Epidermal melanocyte (primary cell): ENCODE data around the gene NFIA.
"Not testable (repeated sequence)": the region's sequence is repeated elsewhere in the genome, so short reads cannot be mapped to it uniquely, and the experiment has no call there.

Experiments
- DNase-seq: peaks from one replicate; pipeline ENCODE4 v3.0.0; 2011; ENCODE audit warnings: low spot score; ENCODE audit not compliant: insufficient read length

NFIA gene

DNA sequence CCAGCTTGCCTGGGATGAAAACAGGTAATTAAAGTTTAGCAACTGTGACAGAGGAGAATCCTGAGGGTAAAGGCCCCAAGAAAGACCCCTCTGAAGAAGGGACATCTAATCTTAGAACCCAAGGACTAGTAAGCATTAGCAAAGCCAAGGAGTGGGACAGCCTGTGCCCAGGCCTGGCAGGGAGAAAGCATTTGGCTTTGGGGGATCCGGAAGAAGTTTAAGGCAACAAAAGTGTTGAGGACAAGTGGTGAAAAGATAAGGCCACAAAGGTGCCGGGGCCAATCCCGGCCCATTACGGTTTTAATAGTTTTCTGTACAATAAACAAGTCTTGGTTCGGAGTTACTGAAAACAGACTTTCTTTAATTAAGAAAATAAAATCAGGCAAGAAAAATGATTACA, 367.0 kb downstream of the NFIA start:
- DNase-seq: no peak

DNA sequence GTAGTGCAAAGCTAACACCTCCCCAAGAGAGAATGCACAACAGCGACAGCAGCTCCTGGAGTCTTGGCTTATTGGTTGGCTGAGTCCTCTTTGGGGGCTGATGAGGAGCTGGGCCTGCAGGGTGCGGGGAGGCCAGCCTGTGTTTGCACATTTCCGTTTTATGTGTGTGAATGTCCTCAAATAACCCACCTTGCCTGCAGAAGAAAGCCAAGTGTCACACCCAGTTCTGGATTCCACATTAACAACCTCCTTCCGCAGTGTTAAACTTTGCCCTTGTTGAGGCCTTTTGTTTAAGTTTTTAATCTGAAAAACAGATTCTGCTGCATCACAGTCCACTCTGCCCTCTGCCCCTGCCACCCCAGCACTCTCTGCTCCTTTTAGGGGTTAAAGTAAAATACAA, 368.1 kb downstream of the NFIA start:
- DNase-seq: no peak

DNA sequence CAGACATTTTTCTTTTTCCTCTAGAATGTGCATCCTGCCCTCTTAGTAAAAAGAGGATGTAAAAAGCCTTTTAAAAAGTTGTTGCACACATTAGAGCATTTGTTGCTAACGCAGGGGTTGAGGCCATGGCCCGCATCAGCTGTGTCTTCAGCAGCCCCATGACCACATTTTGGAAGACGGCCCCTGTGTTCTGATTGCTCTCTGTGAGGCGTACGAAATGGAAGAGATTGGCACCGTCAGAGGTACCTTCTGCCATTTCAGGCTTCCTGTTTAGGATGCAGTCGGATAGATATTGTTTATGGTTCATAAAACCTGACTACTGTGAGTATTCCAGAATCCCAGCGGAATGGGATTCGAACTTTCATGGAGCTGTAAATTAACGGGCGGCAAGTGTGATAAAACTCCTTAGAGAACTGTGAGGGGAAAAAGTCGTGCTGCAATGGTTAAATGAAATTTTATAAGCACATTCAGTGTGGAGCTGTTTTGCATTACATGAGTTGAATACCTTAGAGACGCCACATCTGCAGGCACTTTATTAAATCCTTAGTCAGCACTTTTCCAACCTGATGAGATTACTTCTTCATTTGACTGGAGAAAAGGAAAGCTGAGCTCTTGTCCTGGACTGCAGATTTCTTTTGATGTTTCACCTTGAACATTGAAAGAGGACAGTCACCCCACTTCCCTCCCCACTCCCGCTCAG, 368.7 kb downstream of the NFIA start:
- DNase-seq: no peak

DNA sequence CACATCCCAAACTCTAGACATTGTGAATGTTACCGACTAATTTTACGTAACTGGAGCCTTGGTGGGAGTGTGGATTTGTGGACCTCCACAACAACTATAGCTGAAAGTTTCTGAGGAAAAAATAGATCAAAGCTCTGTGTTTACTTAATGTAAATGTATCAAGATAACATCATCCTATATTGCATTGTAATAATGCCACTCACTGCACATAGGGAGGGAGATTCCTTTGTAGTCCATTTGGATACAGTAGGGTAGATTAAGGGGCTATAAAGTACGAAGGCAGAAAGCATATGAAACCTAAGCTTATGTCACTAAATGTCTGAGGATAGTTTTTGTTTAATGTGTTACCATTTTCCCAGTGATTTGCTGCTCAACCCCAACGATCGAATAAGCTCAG, 369.2 kb downstream of the NFIA start:
- DNase-seq: no peak

DNA sequence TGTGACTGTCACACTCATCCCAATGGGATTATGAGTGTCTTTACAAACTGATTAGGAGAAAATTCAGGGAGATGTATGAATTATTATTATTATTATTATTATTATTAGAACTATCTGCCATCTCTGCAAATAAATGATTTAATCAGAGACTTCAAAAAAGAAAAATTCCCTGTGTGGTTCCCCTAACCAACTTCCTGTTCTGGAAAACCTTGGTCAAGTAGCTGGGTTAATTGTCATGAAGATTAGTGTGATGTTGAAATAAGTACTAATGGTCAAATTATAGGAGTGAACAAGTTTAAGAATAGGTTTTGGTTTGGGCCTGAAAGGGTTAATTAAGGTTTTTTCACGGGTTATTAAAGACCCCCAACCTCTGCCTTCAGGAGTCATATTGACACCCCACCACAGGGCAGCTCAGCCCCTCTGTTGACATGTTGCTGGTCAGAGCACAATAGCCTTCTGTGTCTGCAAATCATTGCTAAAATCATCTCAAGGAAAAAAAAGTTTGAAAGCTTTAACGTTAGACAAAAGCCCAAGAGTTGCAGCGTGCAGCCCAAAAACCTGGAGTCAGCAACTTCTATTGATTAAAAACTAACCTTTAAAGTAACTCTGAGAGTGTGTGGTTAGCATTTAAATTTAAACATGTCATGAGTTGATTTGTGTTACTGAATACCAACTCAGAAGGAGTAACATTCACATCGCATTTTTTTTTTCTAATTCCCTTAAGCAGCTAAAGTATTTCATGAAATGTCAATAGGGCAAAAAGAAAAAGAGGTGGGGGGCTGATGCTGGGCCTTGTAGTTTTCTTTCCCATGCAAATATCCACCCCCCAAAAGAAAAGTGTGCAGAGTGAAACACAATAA, 370.0 kb downstream of the NFIA start:
- DNase-seq: peak; percentile 22

DNA sequence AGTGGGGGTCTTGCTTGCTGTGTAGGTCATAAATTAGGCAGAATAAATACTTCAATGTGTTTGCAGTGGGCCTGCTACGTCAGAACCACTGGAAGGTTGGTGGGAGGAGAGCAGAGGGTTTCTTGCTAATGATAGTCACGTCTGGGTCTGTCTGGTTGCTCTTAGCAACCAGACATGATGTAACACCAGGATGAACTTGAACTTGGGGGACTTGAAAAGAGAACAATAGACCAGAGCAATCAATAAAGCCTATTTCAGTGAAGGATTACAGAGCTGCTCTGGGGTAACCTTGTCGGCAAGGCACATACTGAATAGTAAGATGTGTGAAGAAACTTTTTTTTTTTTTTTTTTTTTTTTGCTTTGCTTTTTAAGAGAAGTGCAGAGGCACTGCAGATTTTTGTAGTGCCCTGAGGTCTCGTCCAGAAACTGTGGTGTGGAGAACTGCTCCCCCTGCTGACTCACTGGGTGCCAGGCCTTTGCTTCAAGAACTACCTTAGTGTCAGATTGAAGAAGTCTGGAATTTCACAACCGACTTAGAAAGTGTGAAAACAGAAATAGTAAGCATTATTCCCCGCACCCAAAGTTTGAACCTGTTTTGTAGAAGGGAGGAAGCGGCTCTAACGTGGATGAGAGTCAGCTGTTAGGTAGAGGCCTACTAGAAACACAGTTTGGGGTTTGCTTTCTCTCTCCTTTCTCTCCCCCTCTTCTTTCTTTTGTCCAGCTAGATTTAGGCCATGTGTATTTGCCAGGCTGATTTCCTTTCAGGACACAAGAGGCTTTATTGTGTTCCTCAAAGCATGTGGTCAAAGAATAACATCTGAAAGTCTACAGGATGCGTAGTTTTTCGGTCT, 371.0 kb downstream of the NFIA start:
- DNase-seq: peak; percentile 83

DNA sequence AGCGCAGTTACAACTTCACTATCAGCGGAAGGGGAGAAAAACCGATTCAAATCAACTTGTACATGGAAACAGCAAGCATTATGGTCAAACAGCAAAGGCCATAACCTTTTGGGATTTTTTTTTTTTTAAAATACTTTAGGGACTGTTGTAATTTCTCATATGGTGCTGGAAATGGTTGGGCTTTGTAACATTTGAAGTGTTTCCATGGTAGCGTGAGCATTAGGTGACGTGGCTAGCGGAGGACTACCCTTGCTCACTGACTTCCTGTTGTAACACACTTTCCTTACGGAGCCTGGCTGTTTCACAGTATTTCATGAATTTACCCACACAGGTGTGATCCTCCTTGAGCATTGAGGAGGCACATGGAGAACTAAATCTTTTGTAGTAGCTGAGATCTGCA, 373.0 kb downstream of the NFIA start:
- no peak for DNase-seq

DNA sequence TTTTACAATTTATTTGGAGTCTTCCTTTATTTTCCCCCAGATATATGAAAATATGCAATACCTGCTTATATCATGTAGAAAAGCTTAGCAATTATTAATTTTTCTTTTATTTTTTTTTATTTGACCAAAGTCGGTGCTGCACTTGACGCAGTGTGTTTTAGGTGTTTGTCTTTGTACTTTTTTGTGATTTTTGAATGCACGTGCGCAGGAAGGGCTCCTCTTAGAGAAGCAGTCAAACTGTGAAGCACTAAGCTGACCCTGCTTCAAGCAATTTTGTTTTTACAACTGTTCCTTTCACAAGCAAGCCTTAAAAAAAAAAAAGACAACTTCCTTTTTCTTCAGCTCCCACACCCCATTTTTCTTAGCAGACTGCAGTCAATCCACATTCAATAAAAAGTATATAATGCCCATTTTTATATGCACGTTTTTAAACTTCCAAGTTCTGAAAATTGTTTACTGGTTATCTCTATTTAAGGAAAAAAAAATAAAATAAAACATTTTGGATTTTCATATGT, 375.2 kb downstream of the NFIA start:
- no peak for DNase-seq

DNA sequence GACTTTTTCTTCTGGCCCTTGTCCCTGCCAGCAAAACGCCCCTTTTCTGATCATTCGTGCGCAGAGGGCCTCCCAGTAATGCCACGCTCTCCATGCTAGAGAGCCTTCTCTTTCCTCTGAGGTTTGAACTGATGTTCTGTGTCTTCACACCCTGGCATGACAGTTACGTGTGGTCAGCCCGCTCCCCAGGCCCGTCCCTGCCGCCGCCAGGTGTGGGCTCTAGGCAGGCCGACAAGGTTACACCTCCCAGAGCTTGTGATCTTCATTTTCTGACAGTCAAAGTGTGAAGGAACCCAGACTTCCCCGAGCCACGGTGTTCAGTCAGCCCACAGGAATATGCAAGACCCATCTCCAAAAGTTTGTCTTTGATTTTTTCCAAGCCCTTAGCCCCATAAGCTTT, 377.0 kb downstream of the NFIA start:
- DNase-seq: no peak

DNA sequence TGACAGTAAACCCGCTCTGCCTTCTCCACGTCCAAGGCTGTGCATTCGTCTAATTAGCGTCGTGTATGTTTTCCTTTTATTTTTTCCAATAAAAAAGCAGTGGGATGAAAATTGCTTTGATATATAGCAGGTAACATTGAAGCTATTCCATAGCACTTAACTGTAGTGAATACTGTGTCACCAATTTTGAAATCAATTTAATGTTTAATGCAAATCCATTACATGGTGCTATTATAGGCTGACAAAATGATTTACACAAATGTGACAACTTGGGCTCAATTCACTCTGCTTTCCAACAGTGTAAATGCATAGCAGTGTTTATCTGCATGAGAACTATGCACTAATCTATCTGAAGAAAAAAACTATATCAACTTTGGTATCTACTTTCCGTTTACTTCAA, 377.8 kb downstream of the NFIA start:
- no peak for DNase-seq

DNA sequence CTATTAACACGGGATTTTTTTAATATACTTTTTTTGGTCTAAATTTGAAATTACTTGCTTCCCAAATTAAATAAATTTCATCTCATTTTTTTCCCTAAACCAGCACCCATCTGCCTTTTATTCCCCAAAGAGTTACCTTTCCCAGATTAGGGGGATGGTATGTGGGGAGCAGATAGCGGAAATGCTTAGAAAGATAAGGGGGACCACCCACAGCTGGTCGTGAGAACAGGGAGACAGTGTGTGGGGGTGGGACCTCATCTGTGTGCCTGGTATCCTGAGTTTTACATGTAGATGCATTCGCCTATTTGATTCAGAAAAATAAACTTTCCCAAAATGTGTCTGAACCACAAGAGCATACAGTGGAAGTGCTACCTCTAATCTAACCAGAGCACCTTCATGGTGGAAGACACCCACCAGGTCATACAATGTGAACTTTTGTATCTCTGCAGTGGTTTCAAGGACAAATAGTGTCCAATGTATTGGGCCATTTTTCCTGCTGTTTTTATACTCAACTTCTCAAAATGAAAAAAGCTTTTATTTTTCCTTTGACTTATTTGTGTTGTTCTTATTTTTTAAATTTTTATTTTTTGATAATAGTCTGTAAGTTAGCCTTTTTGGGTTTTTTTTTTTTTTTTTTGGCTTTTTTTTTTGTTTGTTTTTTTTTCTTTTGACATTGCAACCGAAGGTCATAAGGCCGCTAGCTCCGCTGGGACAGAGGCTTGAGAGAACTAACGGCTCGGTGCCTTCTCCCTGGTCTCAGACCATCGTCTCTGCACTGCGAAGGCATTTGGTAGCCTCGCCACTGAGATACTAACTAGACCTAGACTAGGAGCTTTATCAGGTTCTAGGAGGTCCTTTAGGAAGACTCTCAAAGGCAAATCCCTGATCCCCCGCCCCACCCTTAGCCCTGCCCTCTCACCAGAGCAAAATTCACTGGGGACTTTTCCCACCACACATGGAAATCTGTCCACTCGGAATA, 379.3 kb downstream of the NFIA start:
- DNase-seq: no peak

DNA sequence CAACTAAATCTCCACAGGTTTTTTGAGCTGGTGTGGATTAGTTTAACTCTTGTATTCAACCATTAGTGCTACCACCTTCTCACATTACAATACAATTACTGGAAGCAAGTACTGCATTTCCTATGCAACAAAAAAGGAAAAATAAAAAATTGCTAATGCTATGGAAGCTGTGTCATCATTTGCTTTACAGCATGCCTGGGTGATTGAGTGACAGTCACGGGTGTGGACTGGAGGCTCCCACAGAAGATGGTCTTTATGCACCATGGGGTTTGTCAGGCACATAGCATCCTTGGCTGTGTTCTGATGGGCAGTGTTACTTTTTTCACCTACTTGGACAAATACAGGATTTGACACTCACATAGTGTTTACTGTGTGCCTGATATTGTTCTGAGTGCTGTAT, 380.3 kb downstream of the NFIA start:
- DNase-seq: no peak

DNA sequence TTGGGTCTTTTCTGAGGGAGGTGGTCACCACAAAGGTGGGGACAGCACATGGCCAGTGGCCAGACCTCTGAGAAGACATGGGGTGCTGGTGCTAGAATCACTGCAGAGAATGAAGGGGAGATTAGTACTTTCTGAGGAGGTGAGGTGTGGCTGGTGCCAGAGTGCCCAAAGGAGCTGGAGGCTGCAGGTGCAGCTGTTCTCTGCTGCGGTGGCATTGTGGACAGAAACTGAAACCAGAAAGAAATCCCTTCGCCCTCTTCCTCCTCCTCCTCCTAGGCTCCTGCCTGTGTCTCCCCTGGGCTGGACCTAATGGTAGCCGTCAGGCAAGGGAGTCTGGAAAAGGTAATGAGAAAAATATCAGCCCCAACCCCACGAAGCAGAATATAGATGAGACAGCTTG, 380.9 kb downstream of the NFIA start:
- no peak for DNase-seq

DNA sequence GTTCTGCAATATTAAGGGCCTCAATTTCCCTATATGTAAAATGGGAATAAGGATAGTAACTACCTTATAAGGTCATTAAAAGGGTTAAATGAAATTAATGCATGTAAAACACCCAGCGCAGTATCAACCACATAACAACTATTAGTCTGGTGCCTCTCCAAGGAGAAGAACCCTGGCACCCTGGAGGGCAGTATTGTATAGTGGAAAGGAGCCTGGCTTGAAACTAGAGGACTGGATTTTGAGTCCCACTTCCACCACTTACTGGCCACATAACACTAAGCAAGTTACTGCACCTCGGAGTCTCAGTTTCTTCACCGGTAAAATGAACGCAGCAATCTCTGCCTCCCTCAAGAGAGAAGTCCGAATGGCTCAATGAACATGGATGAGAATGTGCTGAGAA, 385.5 kb downstream of the NFIA start:
- not testable (repeated sequence) for DNase-seq

DNA sequence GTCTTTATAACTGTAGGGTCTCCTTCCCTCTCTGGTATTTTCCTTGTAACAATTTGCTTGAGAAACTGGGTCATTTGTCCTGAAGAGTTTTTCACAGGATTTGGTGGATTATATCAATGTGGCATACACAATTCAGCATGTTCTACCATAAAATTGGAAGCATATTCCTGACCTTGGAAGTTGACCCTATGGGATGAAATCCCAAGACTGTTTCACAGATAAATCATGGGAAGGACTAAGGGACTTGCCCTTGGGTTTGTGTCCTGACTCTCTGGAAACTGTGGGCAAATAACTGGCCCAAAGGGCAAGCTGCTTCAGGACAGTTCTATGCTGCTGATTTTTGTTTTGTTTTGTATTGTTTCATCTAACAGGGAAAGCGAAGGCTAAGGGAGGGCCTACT, 387.0 kb downstream of the NFIA start:
- no peak for DNase-seq

DNA sequence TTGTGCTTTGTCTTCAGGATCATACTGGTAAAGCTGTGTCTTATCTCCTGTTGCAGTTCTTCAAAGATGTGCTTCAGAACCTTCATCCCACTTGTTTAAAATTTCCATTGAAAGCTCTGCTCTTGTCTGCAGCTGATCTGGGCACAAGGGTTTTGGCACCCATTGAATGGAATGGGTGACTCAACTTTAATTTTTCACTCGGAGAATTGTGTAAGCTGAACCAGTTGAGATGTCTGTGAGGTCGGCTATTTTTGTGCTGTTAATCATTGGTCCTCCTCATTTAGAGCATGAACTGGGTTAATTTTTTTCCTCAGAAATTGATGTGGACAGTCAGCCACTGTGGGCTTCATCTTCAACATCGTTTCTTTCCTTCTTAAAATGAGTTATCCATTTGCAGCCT, 390.5 kb downstream of the NFIA start:
- no peak for DNase-seq

DNA sequence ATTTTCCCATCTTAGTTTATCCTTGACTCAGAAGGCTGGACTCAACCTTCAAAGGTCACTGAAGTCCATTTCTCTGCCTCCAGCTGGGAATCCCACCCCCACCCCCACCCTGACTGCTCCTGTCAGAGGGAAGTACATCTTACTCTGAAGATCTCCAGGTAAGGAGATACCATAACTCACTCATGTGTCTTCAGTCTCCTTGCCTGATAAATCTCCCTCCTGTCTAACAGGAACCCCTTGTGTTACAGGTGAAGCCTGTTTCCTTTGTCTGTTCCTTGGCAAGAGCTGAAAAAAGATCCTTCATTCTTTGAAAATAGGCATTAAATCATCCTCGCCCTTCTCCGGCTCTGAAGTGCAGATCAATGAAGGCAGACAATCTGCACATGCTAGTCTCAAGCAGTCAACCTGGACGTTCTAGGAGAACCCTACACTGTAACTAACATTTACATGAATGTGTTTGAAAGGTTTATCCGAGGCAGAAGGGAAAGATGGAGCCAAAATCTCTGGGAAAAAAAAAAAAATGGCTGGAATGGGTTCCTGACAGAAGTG, 392.0 kb downstream of the NFIA start:
- no peak for DNase-seq

DNA sequence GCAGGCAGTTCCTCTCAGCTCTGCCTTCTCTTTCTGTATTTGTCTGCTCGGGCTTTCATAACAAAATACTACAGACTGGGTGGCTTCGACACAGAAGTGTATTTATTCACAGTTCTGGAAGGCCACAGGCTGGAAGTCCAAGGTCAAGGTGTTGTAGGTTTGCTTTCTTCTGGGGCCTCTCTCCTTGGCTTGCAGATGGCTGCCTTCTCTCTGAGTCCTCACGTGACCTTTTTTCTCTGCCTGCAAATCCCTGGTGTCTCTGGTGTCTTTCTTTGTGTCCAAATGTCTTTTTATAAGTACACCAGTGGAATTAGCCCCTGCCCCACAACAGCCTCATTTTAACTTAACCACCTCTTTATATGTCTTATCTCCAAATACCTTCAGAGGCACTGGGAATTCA, 392.6 kb downstream of the NFIA start:
- no peak for DNase-seq

DNA sequence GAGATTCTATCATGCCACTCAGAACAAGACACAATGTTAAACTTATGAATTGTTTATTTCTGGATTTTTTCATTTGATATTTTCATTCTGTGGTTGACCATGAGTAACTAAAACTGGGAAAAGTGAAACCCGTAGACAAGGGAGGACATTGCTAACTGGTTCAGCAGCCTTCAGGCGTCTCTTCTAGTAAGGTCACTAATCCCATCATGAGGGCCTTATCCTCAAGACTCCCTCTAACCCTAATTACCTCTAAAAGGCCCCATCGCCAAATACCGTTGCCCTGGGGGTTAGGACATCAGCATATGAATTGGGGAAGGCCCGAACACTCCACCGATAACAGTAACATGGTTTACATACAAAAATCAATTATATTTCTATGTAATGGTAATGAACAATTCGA, 394.9 kb downstream of the NFIA start:
- no peak for DNase-seq

DNA sequence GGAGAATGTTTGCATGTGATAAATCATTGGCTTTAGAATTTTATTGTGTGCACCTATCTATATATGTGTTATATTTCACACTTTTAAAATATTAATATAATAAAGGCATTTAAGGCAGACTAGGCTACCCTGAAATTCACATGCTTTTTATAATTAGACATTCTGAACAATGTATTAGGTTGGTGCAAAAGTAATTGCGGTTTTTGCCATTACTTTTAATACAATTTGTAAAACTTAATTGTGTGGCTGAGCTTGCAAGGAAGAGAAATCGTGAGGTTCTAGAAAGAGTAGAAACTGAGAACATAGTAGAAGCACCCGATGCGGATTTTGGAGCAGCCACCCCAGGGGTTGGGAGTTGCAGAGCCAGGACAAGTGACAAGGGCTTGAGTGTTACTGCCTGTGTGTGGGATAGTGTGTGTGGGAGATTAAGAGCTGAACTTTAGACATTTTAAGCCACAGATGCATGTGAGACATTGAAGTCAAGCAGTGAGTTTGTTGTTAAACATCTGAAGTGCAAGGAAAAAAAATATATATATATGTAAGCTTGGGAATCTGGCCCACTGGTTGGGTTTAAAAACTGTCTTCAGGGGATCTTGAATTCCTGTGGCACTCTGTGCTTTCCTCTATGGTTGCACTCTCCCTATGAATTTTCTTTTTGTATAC, 398.0 kb downstream of the NFIA start:
- no peak for DNase-seq
